Thoracic aorta (tissue), 2 donors: Measurements from ENCODE around the gene CCDC6. TPM values are rescaled to one million over a fixed set of nuclear protein-coding genes. Genes with fewer than 3 reads are reported as not detected.
A peak's percentile ranks its signal among the peaks of the same experiment; 100 is the strongest.
"Not testable (repeated sequence)": the region's sequence is repeated elsewhere in the genome, so short reads cannot be mapped to it uniquely, and the experiment has no call there.

Experiments used
- ATAC-seq: fragments of 150-250 bp; one replicate; pipeline ENCODE4 v1.8.0; 2017; ENCODE audit warnings: low read depth; ENCODE audit not compliant: insufficient number of reproducible peaks, low FRiP score
- DNase-seq: peaks from one replicate; pipeline ENCODE4 v3.0.0-alpha.2; 2020; ENCODE audit warnings: low spot score
- H3K27ac ChIP-seq, 2 donors: fragments of 200-600 bp; sonication (generic); 1 replicate in 1 of 2; 2 replicates in 1 of 2; pipeline ENCODE4 v1.5.1; 2016; ENCODE audit warnings: mild to moderate bottlenecking in 2 of 2, moderate library complexity in 2 of 2
- H3K27me3 ChIP-seq: fragments of 200-600 bp; sonication (generic); replicated peaks from 2 replicates; pipeline ENCODE4 v1.6.0; 2016; ENCODE audit warnings: mild to moderate bottlenecking; ENCODE audit not compliant: insufficient read depth
- H3K36me3 ChIP-seq: fragments of 200-600 bp; sonication (generic); one replicate; pipeline ENCODE4 v1.5.1; 2016
- H3K4me1 ChIP-seq, 2 donors: fragments of 200-600 bp; sonication (generic); 1 replicate in 1 of 2; 2 replicates in 1 of 2; pipeline versions ENCODE4 v1.5.1 to v1.6.0; 2016; ENCODE audit warnings: low read depth in 2 of 2, mild to moderate bottlenecking in 1 of 2; ENCODE audit not compliant: control insufficient read depth in 1 of 2
- H3K4me3 ChIP-seq: fragments of 200-600 bp; sonication (generic); 2 replicates; pipeline ENCODE4 v1.5.1; 2016; ENCODE audit warnings: mild to moderate bottlenecking
- H3K9me3 ChIP-seq: fragments of 200-600 bp; sonication (generic); 2 replicates; pipeline ENCODE4 v1.5.1; 2016
- CTCF ChIP-seq: fragments of 200-600 bp; sonication (generic); IDR thresholded peaks from one replicate; pipeline ENCODE4 v1.5.1; 2019; ENCODE audit warnings: antibody characterized with exemption
- total RNA-seq, 2 donors: library from RNA; depleted of rRNA; stranded (reverse); fragments of >200 nt; gene quantifications; one replicate each; pipeline versions ENCODE4 v1.1.0 to v1.2.3, GENCODE V29; 2016

CCDC6 gene
- total RNA-seq, 2 donors from 2014 or later: 69.3 to 70.9 TPM

- H3K4me3 ChIP-seq: no peak overlapping the region
- ATAC-seq: no peak
- no peak for TF ChIP-seq CTCF
- no peaks in the 10 kb centered on the region for H3K36me3 ChIP-seq
- no peaks in the 10 kb centered on the region for H3K27me3 ChIP-seq
- no peak for DNase-seq
- H3K27ac ChIP-seq: peak overlapping the region in 1 of 2 donors; percentile 67
- H3K9me3 ChIP-seq: no peaks in the 10 kb centered on the region
- peaks cover 33 to 64% of the 10 kb centered on the region in 2 donors for H3K4me1 ChIP-seq
Measured at GRCh38 chr10:59878289-59878688, 28.1 kb downstream of the CCDC6 start.

GRCh38 chr10:59877191-59877671 is 29.1 kb downstream of the CCDC6 start:
- TF ChIP-seq CTCF: no peak
- DNase-seq (no peak), ATAC-seq (no peak)
- Histone ChIP-seq H3K9me3 (no peaks in the 10 kb centered on the region), H3K4me3 (no peak overlapping the region), H3K36me3 (no peaks in the 10 kb centered on the region), H3K4me1 (peaks cover 35 to 71% of the 10 kb centered on the region in 2 donors), H3K27me3 (no peaks in the 10 kb centered on the region), H3K27ac (peak overlapping the region in 1 of 2 donors; percentile 67)

- TF ChIP-seq CTCF: no peak
- Histone ChIP-seq H3K9me3 (no peaks in the 10 kb centered on the region), H3K4me3 (no peak overlapping the region), H3K27me3 (no peaks in the 10 kb centered on the region), H3K4me1 (peaks cover 41 to 75% of the 10 kb centered on the region in 2 donors), H3K36me3 (no peaks in the 10 kb centered on the region), H3K27ac (peak overlapping the region in 1 of 2 donors; percentile 67)
- no peak for ATAC-seq
- no peak for DNase-seq
Measured at GRCh38 chr10:59876695-59877094, 29.7 kb downstream of the CCDC6 start.

GRCh38 chr10:59876208-59876607 is 30.1 kb downstream of the CCDC6 start:
- not testable (repeated sequence) for H3K36me3 ChIP-seq, H3K4me3 ChIP-seq, ATAC-seq, H3K9me3 ChIP-seq, H3K27me3 ChIP-seq, DNase-seq
- Histone ChIP-seq H3K27ac (peak overlapping the region in 1 of 2 donors; percentile 67), H3K4me1 (peaks cover 43 to 73% of the 10 kb centered on the region in 2 donors)

GRCh38 chr10:59873896-59874295 is 32.5 kb downstream of the CCDC6 start:
- Histone ChIP-seq H3K36me3 (no peaks in the 10 kb centered on the region), H3K4me3 (peak overlapping the region; percentile 70), H3K4me1 (peaks cover 22 to 67% of the 10 kb centered on the region in 2 donors), H3K9me3 (no peaks in the 10 kb centered on the region), H3K27ac (peak overlapping the region; percentile 87), H3K27me3 (no peaks in the 10 kb centered on the region)
- no peak for ATAC-seq
- no peak for TF ChIP-seq CTCF
- no peak for DNase-seq

GRCh38 chr10:59872892-59873463 is 33.4 kb downstream of the CCDC6 start:
- Histone ChIP-seq H3K4me3 (peak overlapping the region; percentile 70), H3K9me3 (no peaks in the 10 kb centered on the region), H3K4me1 (peaks cover 22 to 64% of the 10 kb centered on the region in 2 donors), H3K27ac (peak overlapping the region; percentile 87), H3K27me3 (no peaks in the 10 kb centered on the region), H3K36me3 (no peaks in the 10 kb centered on the region)
- TF ChIP-seq CTCF: no peak
- DNase-seq (peak; percentile 81), ATAC-seq (peak; percentile 95)
